Keratinocyte (primary cell): ENCODE measurements around the gene PKLR.
"Not testable (repeated sequence)": the region's sequence is repeated elsewhere in the genome, so short reads cannot be mapped to it uniquely, and the experiment has no call there.

ENCODE experiments used
- CTCF ChIP-seq, 3 experiments: IDR thresholded peaks in 1 of 3; conservative IDR thresholded peaks in 1 of 3; optimal IDR thresholded peaks in 1 of 3; 2 replicates in 2 of 3; 3 replicates in 1 of 3; pipeline versions ENCODE3 to v1.5.1; 2011; ENCODE audit warnings: low read length in 3 of 3, mild to moderate bottlenecking in 3 of 3, moderate library complexity in 2 of 3, control low read depth in 1 of 3, inconsistent platforms in 1 of 3; ENCODE audit not compliant: insufficient read depth in 2 of 3; ENCODE audit errors: extremely low read depth in 1 of 3
- EZH2 ChIP-seq: IDR thresholded peaks from one replicate; pipeline ENCODE4 v1.6.1; 2012; ENCODE audit warnings: inconsistent platforms, mild to moderate bottlenecking, low read length, moderate library complexity

DNA sequence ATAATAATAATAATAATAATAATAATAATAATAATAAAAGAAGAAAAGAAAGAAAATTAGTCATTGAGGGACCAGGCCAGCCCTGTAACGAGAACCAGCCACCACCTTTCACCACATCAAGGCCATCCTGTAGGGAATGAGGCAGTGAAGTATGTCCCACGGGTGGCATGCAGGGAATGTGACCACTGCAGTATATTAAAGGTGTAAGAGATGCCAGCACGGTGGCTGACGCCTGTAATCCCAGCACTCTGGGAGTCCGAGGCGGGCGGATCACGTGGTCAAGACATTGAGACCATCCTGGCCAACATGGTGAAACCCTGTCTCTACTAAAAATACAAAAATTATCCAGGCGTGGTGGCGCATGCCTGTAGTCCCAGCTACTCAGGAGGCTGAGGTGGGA lies 10.2 kb downstream of the PKLR start:
- not testable (repeated sequence) for TF ChIP-seq CTCF (optimal IDR thresholded peaks at IDR 0.05 in 1 of 3, IDR thresholded peaks at IDR 0.05 in 1 of 3, conservative IDR thresholded peaks at IDR 0.05 in 1 of 3; ENCODE audit: extremely low read depth in 1 of 3, insufficient read depth in 2 of 3, low read length in 3 of 3); EZH2
